Natural killer cell (primary cell): ENCODE results near the gene MDM4. TPM values are rescaled to one million over a fixed set of nuclear protein-coding genes. Genes with fewer than 3 reads are reported as not detected.
A peak's percentile ranks its signal among the peaks of the same experiment; 100 is the strongest.
"Not testable (repeated sequence)": the region's sequence is repeated elsewhere in the genome, so short reads cannot be mapped to it uniquely, and the experiment has no call there.

Source experiments
- ATAC-seq, 3 donors: fragments of 150-1000 bp in 2 of 3; fragments of 200-7000 bp in 1 of 3; cut with Tn5 transposase; 1 replicate in 1 of 3; 2 replicates in 2 of 3; pipeline ENCODE4 v1.10.0; 2021; ENCODE audit warnings: mild to moderate bottlenecking in 2 of 3, moderate library complexity in 2 of 3
- DNase-seq, 2 donors: peaks; one replicate each; pipeline versions ENCODE4 v3.0.0 to v3.0.0-alpha.2; 2013 to 2021; ENCODE audit warnings: mixed read lengths in 1 of 2
- H3K27ac ChIP-seq: one replicate; pipeline ENCODE4 v1.5.1; 2013; ENCODE audit warnings: mild to moderate bottlenecking, low read length
- H3K27me3 ChIP-seq: one replicate; pipeline ENCODE4 v1.6.1; 2013; ENCODE audit warnings: low read length; ENCODE audit not compliant: control insufficient read depth, insufficient read depth
- H3K36me3 ChIP-seq: one replicate; pipeline ENCODE4 v1.6.1; 2013; ENCODE audit warnings: low read length; ENCODE audit not compliant: control insufficient read depth, insufficient read depth
- H3K4me1 ChIP-seq: one replicate; pipeline ENCODE4 v1.6.1; 2013; ENCODE audit warnings: low read length; ENCODE audit not compliant: control insufficient read depth, insufficient read depth
- H3K4me3 ChIP-seq: one replicate; pipeline ENCODE4 v1.5.1; 2013; ENCODE audit warnings: low read length
- H3K9me3 ChIP-seq: one replicate; pipeline ENCODE4 v1.6.1; 2013; ENCODE audit warnings: low read length; ENCODE audit not compliant: control insufficient read depth, insufficient read depth
- H3K27ac Mint-ChIP-seq, 2 donors: one replicate each; pipeline ENCODE4 v1.8.0; 2022; ENCODE audit warnings: mild to moderate bottlenecking in 2 of 2, mixed read lengths in 2 of 2, moderate library complexity in 1 of 2
- H3K27me3 Mint-ChIP-seq, 2 donors: one replicate each; pipeline ENCODE4 v1.8.0; 2022; ENCODE audit warnings: low read depth in 2 of 2, mixed read lengths in 2 of 2
- H3K36me3 Mint-ChIP-seq: one replicate; pipeline ENCODE4 v1.8.0; 2022; ENCODE audit warnings: mixed read lengths
- H3K4me1 Mint-ChIP-seq, 2 donors: one replicate each; pipeline ENCODE4 v1.8.0; 2022; ENCODE audit warnings: mixed read lengths in 2 of 2
- H3K4me3 Mint-ChIP-seq: one replicate; pipeline ENCODE4 v1.8.0; 2022; ENCODE audit warnings: mild to moderate bottlenecking, moderate library complexity, mixed read lengths
- H3K9me3 Mint-ChIP-seq, 2 donors: one replicate each; pipeline ENCODE4 v1.8.0; 2022; ENCODE audit warnings: mixed read lengths in 2 of 2
- WGBS: methylation state at CpG from one replicate; pipeline ENCODE4 v1.1.7; 2013; ENCODE audit warnings: missing lambda C conversion rate; ENCODE audit not compliant: insufficient coverage; 5-methylcytosine and 5-hydroxymethylcytosine counted together
- intact Hi-C: fragments of 100-400 bp; cut with micrococcal nuclease; formaldehyde crosslinking; loops from one replicate; pipeline ENCODE4 v1.14.2; 2022
- total RNA-seq, 4 donors: library from RNA; stranded (reverse); fragments of 120-200 nt in 1 of 4; gene quantifications; one replicate each; pipeline versions ENCODE4 v1.2.3 to v1.2.4, GENCODE V29; 2013 to 2022
- TF ChIP-seq, protein P1 (sequence below): fragments of 200-600 bp; IDR thresholded peaks from one replicate; pipeline ENCODE4 v1.8.0; 2022; ENCODE audit warnings: antibody characterized with exemption

Gene MDM4
- total RNA-seq, 3 donors from 2014 or later (not counting 1 experiment from before 2014, with no cell fraction given): 295 to 324 (median 296) TPM

DNA sequence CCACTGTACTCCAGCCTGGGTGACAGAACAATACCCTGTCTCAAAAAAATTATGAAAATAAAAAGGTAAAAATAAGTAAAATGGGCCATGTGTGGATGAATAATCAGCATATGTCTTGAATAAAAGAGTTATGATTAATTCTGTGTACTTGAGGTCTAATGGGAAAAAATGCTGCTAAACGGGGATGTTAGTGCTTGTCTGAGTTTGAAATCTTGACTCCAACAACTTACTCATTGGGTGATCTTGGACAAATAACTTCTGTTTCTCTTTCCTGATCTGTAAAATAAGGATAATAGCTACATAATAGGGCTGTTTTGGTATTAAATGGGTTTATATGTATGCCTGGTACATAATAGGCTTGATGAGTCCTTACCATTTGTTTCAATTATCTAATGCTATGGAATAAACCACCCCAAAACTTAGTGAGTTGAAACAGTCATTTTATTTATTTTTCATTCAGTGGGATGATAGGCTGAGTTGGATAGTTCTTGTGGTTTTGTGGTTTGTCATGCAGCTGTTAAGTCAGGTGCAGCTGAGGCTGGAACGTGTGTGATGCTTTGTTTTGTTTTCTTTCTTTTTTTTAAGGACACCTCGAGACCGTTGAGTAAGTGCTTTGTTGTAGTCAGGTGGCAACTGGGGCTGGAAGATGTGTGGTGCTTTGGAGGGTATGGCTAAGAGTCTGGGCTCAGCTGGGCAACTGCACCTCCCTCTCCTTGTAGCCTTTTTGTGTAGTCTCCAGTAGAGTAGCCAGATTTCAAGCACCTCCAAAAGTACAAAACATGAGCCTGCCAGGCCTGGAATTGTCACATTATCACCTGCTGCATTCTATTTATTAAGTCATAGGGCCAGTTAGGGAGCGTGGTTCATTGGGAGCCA, 4.9 kb downstream of the MDM4 start:
- TF ChIP-seq, protein P1, sequence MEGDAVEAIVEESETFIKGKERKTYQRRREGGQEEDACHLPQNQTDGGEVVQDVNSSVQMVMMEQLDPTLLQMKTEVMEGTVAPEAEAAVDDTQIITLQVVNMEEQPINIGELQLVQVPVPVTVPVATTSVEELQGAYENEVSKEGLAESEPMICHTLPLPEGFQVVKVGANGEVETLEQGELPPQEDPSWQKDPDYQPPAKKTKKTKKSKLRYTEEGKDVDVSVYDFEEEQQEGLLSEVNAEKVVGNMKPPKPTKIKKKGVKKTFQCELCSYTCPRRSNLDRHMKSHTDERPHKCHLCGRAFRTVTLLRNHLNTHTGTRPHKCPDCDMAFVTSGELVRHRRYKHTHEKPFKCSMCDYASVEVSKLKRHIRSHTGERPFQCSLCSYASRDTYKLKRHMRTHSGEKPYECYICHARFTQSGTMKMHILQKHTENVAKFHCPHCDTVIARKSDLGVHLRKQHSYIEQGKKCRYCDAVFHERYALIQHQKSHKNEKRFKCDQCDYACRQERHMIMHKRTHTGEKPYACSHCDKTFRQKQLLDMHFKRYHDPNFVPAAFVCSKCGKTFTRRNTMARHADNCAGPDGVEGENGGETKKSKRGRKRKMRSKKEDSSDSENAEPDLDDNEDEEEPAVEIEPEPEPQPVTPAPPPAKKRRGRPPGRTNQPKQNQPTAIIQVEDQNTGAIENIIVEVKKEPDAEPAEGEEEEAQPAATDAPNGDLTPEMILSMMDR: no peak
- Mint-ChIP-seq H3K27ac (no peak overlapping the region), H3K36me3 (peaks cover 5% of the 10 kb centered on the region), H3K4me3 (peak overlapping the region; percentile 68), H3K9me3 (peaks cover 0 to 5% of the 10 kb centered on the region in 2 donors), H3K27me3 (no peaks in the 10 kb centered on the region), H3K4me1 (peaks cover 58 to 60% of the 10 kb centered on the region in 2 donors)
- Histone ChIP-seq H3K27ac (peak overlapping the region; percentile 74), H3K36me3 (peaks cover 31% of the 10 kb centered on the region), H3K9me3 (peaks cover 7% of the 10 kb centered on the region), H3K27me3 (no peaks in the 10 kb centered on the region), H3K4me1 (peaks cover 55% of the 10 kb centered on the region), H3K4me3 (no peak overlapping the region)
- intact Hi-C loops: loop anchor here (1.0 kb wide), 1 partner anchor 23 kb away; no protein-coding TSS in a partner anchor
- DNase-seq (peak; percentile 40 to 90), ATAC-seq (peak; percentile 57 to 66 (median 65))
- WGBS: 0% methylated on average over 3 of the region's 5 CpGs

DNA sequence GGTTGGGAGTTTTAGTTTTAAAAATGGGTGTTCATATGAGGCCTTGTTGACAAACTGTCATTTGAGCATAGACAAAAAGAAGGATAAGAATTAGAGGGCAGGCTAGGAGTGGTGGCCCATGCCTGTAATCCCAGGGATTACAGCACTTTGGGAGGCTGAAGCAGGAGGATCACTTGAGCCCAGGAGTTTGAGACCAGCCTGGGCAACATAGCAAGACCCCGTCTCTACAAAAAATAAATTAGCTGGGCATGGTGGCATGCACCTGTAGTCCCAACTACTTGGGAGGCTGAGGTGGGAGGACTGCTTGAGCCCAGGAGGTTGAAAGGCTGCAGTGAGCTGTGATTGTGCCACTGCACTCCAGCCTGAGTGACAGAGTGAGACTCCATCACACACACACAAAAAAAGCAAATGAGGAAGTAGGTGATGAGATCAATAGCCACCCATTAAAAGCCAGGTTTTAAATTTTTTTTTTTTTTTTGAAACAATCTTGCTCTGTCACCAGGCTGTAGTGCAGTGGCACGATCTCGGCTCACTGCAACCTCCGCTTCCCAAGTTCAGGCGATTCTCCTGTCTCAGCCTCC, 5.8 kb downstream of the MDM4 start:
- H3K36me3 ChIP-seq: peaks cover 39% of the 10 kb centered on the region
- H3K36me3 Mint-ChIP-seq, H3K27ac Mint-ChIP-seq, H3K27me3 ChIP-seq, H3K27me3 Mint-ChIP-seq, H3K4me3 ChIP-seq, H3K4me3 Mint-ChIP-seq, ATAC-seq, H3K9me3 Mint-ChIP-seq, H3K9me3 ChIP-seq: not testable (repeated sequence)
- DNase-seq: peak in 1 of 2 donors; percentile 33
- intact Hi-C loops: loop anchor here (1.0 kb wide), 1 partner anchor 22 kb away; no protein-coding TSS in a partner anchor
- WGBS: 86% methylated on average over 5 of the region's 5 CpGs
- peaks cover 58 to 60% of the 10 kb centered on the region in 2 donors for H3K4me1 Mint-ChIP-seq
- H3K4me1 ChIP-seq: peaks cover 50% of the 10 kb centered on the region
- H3K27ac ChIP-seq: peak overlapping the region; percentile 74

DNA sequence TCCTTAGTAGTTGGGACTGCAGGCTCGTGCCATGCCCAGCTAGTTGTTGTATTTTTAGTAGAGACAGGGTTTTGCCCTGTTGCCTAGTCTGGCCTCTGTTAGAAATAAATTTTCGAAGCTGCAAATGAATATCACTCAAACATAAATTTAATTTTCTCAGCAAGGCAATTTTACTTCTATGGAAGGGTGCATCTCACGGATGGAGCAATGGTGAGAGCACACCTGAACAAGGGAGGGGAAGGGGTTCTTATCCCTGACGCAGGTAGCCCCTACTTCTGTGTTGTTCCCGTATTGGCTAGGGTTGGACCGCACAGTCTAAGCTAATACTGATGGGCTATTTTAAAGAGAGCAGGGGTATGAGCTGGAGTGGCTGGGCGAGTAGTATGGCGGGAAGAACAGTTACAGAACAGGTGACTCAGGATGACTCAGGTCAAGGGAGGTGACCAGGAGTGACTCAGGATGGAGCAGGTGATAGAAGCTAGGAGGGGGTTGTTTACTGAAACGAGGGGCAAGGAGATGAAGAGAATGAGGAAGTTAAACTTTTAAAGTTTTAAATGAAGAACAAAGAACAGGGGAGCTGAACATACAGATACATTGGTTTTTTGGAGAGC, 7.5 kb downstream of the MDM4 start:
- Histone ChIP-seq H3K4me3 (no peak overlapping the region), H3K27me3 (no peaks in the 10 kb centered on the region), H3K27ac (peak overlapping the region; percentile 30), H3K4me1 (peaks cover 34% of the 10 kb centered on the region), H3K36me3 (peaks cover 46% of the 10 kb centered on the region), H3K9me3 (peaks cover 7% of the 10 kb centered on the region)
- H3K4me3 Mint-ChIP-seq: no peak overlapping the region
- H3K27me3 Mint-ChIP-seq: no peaks in the 10 kb centered on the region
- H3K9me3 Mint-ChIP-seq: peaks cover 0 to 5% of the 10 kb centered on the region in 2 donors
- 81% methylated on average over 9 of the region's 9 CpGs for WGBS
- DNase-seq: no peak
- TF ChIP-seq, protein P1: no peak
- peaks cover 46 to 48% of the 10 kb centered on the region in 2 donors for H3K4me1 Mint-ChIP-seq
- intact Hi-C loops: no loop called here
- H3K27ac Mint-ChIP-seq: peak overlapping the region; percentile 53 to 83
- peaks cover 5% of the 10 kb centered on the region for H3K36me3 Mint-ChIP-seq
- ATAC-seq: no peak

DNA sequence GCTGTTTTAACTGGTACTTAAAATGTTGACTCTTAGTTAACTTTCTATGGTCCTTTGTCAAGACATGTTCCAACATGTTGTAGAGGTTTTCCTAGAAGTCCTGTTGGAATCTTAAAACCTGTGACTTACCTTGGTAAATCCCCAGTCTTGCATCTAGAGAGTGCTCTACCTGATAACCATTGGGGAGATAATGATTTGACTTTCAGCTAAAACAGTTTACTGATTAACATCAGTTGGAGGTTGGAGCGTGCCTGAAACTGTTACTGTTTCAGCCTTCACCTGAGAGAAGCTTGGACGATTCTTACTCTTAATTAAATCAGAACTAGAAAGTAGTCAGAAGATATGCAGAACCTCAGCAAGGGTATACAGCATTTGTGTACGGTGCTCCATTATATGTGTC, 8.8 kb downstream of the MDM4 start:
- Mint-ChIP-seq H3K9me3 (peaks cover 0 to 5% of the 10 kb centered on the region in 2 donors), H3K27ac (peak overlapping the region; percentile 53 to 67), H3K4me3 (no peak overlapping the region), H3K36me3 (peaks cover 5% of the 10 kb centered on the region), H3K4me1 (peaks cover 35 to 36% of the 10 kb centered on the region in 2 donors), H3K27me3 (no peaks in the 10 kb centered on the region)
- DNase-seq: no peak
- H3K4me1 ChIP-seq: peaks cover 24% of the 10 kb centered on the region
- TF ChIP-seq, protein P1: no peak
- H3K36me3 ChIP-seq: peaks cover 55% of the 10 kb centered on the region
- H3K9me3 ChIP-seq: peaks cover 7% of the 10 kb centered on the region
- H3K27me3 ChIP-seq: no peaks in the 10 kb centered on the region
- H3K4me3 ChIP-seq: no peak overlapping the region
- H3K27ac ChIP-seq: no peak overlapping the region
- 83% methylated on average over 3 of the region's 3 CpGs for WGBS
- intact Hi-C loops: no loop called here
- no peak for ATAC-seq
